ENCODE results near the gene FHL3. TPM values are rescaled to one million over a fixed set of nuclear protein-coding genes. Genes with fewer than 3 reads are reported as not detected.

Gene FHL3, protein sequence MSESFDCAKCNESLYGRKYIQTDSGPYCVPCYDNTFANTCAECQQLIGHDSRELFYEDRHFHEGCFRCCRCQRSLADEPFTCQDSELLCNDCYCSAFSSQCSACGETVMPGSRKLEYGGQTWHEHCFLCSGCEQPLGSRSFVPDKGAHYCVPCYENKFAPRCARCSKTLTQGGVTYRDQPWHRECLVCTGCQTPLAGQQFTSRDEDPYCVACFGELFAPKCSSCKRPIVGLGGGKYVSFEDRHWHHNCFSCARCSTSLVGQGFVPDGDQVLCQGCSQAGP
- 27.6 and 51.0 TPM in 2 replicates for total RNA-seq

DNA sequence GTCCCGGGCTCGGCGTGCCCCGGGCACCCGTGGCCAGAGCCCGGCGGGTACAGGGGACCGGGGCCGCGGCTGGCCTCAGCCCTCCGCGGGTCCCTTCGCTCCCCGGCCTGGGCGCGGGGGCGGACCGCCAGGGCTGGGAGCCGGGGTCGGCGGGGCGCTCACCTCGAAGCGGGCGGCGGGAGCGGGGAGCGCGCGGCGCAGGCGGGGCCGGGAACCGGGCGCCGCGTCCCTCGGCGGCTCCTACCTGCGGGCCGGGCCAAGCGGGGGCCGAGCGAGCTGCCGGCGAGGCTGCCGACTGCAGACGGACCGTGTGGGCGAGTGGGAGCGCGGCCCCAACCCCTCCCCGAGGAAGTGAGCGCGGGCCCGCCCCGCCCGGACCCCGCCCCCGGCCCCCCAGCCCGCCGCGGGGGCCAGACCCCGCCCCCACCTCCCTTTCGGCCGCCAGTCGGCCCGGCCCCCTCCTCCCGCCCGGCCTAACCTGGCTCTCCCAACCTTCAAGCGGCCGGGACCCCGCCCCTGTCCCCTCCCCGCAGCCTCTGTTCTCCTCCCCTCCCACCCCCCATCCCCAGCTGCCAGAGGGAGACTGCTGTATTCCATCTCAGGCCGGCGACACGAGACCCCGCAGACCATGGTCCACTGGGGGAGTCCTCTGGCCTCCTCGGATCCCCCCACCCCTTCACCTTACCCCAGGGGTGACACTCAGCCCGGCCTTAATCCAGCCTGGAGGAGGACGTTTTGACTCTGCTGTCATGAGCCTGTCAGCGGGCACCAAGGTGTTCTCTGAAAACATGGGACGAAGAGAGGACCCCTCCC is at the start of gene FHL3:
TSS of gene FHL3 (minus strand) at position 320 of the 813 bp plus-strand sequence. CDS start 6,102 bp downstream, outside the sequence.

DNA sequence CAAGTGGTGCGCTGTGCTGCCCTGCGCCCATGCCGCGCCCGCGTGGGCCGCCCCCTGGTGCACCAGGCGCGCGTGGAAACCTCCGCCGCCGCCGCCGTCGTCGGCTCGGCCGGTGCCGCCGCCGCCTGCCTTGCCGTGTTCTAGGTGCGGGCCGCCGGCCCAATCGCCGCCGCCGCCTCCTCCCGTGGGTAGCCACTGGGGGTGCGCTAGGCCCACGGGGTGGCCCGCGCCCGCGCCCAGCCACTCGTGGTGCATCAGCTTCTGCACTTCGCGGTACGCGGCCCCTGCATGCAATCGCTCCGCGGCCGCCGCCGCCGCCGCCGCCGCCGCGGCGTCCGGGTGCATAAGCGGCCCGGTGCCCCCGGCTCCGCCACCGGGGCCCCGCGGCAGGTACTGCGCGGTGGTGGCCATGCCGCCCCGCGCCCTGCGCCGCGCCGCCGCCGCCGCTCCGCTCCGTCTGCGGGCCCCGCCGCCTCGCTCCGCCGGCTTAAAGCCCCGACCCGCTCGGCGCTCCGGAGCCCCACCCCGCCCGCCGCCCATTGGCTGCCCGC is 41.1 kb upstream of the FHL3 start, which contains the start of gene POU3F1:
TSS of gene POU3F1 (minus strand) at position 461 of the 551 bp plus-strand sequence. CDS start at position 411, 50 bp downstream.

DNA sequence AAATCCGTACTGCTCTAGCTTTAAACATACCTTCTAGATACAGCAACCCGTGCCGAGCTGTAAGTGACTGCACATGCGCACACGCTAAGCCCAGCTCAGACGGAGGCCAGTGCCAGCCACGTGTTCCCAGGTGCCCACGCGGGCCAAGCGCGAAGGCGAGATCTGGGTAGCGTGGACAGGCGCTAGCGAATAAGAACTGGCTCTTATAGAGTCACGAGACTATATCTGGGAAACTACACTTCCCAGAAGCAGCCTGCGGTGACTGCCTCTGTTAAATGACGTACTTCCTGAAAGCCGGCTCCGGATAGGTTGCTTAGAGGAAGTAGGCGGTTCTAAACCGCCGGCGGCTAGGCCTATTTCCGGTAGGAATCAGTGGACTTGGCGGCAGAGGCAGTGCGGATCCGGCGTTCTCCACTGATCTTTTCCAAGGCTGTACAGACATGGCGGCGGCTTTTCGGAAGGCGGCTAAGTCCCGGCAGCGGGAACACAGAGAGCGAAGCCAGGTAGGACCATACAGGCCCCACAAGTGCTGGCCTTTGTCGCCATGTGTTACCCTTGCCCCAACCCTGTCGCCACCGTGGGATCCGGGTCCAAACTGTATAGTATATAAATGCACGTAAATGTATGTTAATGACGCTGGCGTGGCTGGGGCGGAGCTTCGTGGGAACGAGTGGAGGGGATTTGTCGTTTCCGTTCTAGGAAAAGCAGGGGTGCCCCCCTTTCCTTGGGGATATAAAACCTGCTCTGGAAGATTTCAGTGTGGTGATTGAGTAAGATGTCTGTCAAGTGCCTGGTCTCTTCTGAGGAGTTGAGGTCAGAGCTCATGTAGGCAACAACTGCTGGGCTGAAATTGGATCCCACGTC is 7.3 kb upstream of the FHL3 start, which contains the start of gene UTP11:
TSS of gene UTP11 (plus strand) at position 372 of the 864 bp plus-strand sequence. CDS start at position 441, 69 bp downstream.

Small RNA genes lying within 50 kb of the gene (small RNA-seq; reads per million reads assigned to genes)
- gene RF00017 (not detected), gene RNU6-510P (not detected)

Other genes with a start within 250 kb of the FHL3 start
- gene EPHA10, start 240.4 kb downstream of the FHL3 start, total RNA-seq = not detected in 2 replicates
- gene MANEAL, start 211.7 kb downstream of the FHL3 start, total RNA-seq = 1.3 and 2.0 TPM in 2 replicates
- 14.4 and 23.5 TPM in 2 replicates for gene C1orf122, start 197.7 kb downstream of the FHL3 start, total RNA-seq
- gene YRDC, start 197.3 kb downstream of the FHL3 start, total RNA-seq = 18.9 and 21.5 TPM in 2 replicates
- gene MTF1, start 145.9 kb downstream of the FHL3 start, total RNA-seq = 4.2 and 4.4 TPM in 2 replicates
- gene INPP5B, start 58.5 kb downstream of the FHL3 start, total RNA-seq = 20.9 and 22.5 TPM in 2 replicates
- 67.0 and 96.8 TPM in 2 replicates for gene SF3A3, start 15.5 kb downstream of the FHL3 start, total RNA-seq
- 49.6 and 60.7 TPM in 2 replicates for gene UTP11, start 7.2 kb upstream of the FHL3 start, total RNA-seq
- not detected in 2 replicates for gene POU3F1, start 41.3 kb upstream of the FHL3 start, total RNA-seq

Measured in vein endothelial cell (primary cell).